SW 1271 (cell line): ENCODE data around the gene L3MBTL1.
"Not testable (repeated sequence)": the region's sequence is repeated elsewhere in the genome, so short reads cannot be mapped to it uniquely, and the experiment has no call there.

Source experiments
- DNase-seq, 2 experiments: peaks; one replicate each; lab custom pipeline; 2025; lab: John Stamatoyannopoulos, UW

Gene L3MBTL1

GRCh38 chr20:43559147-43559987 lies 51.9 kb downstream of the L3MBTL1 start:
- no peak for DNase-seq

GRCh38 chr20:43560974-43561373 lies 53.5 kb downstream of the L3MBTL1 start:
- DNase-seq: no peak

GRCh38 chr20:43563429-43563828 lies 55.9 kb downstream of the L3MBTL1 start:
- no peak for DNase-seq

GRCh38 chr20:43563991-43564390 lies 56.5 kb downstream of the L3MBTL1 start:
- DNase-seq: no peak

- no peak for DNase-seq
These were observed 57.0 kb downstream of the L3MBTL1 start for GRCh38 chr20:43564455-43564854.

GRCh38 chr20:43564993-43565757 lies 57.7 kb downstream of the L3MBTL1 start:
- no peak for DNase-seq

- DNase-seq: no peak
These were observed 58.2 kb downstream of the L3MBTL1 start for GRCh38 chr20:43565758-43566104.

- DNase-seq: no peak
These were observed 60.0 kb downstream of the L3MBTL1 start for GRCh38 chr20:43567477-43567876.

- DNase-seq: no peak
These were observed 61.2 kb downstream of the L3MBTL1 start for GRCh38 chr20:43568706-43569105.

GRCh38 chr20:43569282-43569681 lies 61.8 kb downstream of the L3MBTL1 start:
- DNase-seq: no peak

GRCh38 chr20:43570496-43570895 lies 63.0 kb downstream of the L3MBTL1 start:
- no peak for DNase-seq

GRCh38 chr20:43571310-43571709 lies 63.8 kb downstream of the L3MBTL1 start:
- DNase-seq: no peak

- DNase-seq: no peak
These were observed 64.3 kb downstream of the L3MBTL1 start for GRCh38 chr20:43571771-43572170.

- DNase-seq: no peak
These were observed 65.4 kb downstream of the L3MBTL1 start for GRCh38 chr20:43572891-43573290.

- DNase-seq: no peak
These were observed 68.6 kb downstream of the L3MBTL1 start for GRCh38 chr20:43576108-43576507.

GRCh38 chr20:43579861-43580793 lies 72.6 kb downstream of the L3MBTL1 start:
- DNase-seq: no peak

GRCh38 chr20:43583133-43583864 lies 75.8 kb downstream of the L3MBTL1 start:
- no peak for DNase-seq

- no peak for DNase-seq
These were observed 76.5 kb downstream of the L3MBTL1 start for GRCh38 chr20:43583982-43584432.

GRCh38 chr20:43584448-43585136 lies 77.1 kb downstream of the L3MBTL1 start:
- DNase-seq: no peak

- DNase-seq: no peak
These were observed 79.1 kb downstream of the L3MBTL1 start for GRCh38 chr20:43586641-43587040.

- DNase-seq: not testable (repeated sequence)
These were observed 81.0 kb downstream of the L3MBTL1 start for GRCh38 chr20:43588526-43588925.
